Middle frontal gyrus (tissue), 1 donor: Measurements from ENCODE around the gene LPP.

Source experiments
- DNase-seq: peaks from one replicate; pipeline ENCODE4 v3.0.0-alpha.2; 2015; ENCODE audit warnings: low spot score; ENCODE audit errors: extremely low spot score

LPP gene

GRCh38 chr3:188196232-188196990 is 42.5 kb downstream of the LPP start:
- DNase-seq: no peak

GRCh38 chr3:188197388-188197847 is 43.5 kb downstream of the LPP start:
- no peak for DNase-seq

- DNase-seq: no peak
Measured at GRCh38 chr3:188198001-188198400, 44.0 kb downstream of the LPP start.

- DNase-seq: no peak
Measured at GRCh38 chr3:188198760-188199327, 44.9 kb downstream of the LPP start.

GRCh38 chr3:188199386-188199785 is 45.4 kb downstream of the LPP start:
- no peak for DNase-seq

GRCh38 chr3:188200481-188200880 is 46.5 kb downstream of the LPP start:
- DNase-seq: no peak

- no peak for DNase-seq
Measured at GRCh38 chr3:188202358-188203138, 48.6 kb downstream of the LPP start.

DNA sequence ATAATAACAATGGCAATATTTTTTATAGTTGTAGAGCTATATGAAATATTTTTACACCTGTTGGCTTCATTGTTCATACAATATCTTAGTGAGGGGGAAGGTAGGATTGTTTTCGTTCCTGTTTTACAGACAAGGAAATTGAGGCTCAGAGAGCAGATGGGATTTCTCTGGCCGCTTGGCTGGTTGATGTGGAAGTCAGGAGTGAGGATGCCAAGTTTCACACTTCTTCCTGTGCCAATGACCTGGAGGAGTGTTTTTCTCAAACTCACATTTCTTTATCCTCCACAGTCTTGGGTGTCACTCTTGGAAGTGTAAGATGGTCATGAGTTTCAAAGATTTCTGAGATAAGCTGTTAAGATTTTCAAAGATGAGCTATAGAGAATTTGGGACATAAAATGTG is 50.6 kb downstream of the LPP start:
- no peak for DNase-seq

DNA sequence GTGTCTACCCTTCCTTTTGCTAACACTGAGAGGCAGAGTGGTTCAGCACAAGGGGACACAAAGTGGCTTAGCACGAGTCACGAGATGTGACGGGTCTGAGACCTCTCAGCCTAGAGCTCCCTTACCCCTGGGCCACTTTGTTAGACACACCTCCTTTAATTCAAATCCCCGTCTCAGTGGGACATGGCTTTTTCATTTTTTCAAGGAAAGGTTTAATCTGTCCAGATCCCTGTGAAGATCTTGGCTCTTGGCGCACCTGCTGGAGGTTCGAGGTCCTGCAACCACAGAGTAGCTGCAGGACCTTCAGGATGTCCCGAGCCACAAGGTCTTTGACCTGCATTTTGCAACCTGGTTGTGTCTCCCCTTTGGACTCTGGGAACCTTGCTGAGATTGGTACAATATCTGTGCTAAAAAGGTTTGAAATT is 52.0 kb downstream of the LPP start:
- DNase-seq: no peak

GRCh38 chr3:188206787-188207186 is 52.8 kb downstream of the LPP start:
- DNase-seq: no peak

DNA sequence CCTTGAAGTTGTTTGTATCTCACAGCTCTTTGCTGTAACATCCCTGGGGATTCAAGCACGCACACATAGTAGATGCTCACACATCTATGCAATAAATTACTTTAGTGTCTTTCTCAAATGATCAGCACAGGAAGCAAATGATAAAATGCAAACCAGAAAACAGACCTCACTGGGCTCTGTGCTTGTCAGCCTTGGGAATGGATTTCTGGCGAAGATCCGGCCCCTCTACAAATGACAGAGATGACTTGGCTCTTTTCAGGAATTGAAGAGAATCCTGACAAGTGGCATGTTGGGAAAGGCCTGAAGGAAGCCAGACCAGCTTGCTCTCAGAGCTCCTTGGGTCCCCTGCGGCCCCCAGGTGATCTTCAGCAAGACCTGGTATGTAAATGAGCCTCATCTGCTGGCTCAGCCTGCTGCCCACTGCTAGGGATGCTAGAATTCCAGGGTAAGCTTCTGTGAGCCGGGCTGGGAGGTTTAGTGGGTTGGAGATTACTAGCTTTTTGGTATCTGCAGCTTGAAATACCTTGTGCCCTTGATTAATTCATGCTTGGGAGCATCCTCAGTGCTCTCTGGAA is 54.1 kb downstream of the LPP start:
- DNase-seq: no peak

DNA sequence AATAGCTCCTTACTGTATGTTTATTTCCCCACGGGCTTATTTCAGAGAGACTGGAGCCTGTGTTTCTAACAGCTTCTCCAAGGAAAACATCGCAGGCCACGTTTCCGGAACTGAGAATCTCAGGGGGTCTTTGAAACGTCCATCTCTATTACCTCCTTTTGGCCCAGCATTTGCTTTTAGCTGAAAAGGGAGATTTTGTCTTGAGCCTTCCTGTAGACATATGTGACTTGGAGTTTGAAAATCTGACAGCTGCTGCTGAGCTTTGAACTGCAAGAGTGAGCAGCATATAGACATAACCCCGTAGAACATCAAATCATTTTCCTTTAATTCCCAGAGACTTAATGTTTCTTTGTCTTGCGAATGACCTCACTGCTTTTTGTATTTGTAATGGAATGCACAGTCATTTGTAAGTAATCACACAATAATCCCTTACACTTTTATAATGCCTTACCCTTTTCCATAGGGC is 54.6 kb downstream of the LPP start:
- no peak for DNase-seq

DNA sequence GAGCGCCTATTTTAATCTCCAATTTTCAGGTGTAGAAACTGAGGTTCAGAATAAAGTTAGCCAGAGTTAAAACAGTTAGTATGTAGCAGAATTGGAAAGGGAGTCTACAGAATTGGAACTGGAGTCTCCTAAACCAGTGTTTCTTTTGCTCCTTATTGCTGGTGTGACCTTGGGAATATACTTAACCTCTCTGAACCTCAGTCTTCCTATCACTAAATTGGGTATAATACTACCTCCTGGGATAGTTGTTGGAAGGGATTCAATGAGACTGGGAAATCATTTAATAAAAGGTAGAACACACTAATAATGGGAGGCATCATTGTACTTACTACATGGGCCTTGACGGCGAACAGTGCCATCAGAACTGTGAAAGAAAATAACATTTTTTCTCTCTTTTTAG is 55.1 kb downstream of the LPP start:
- no peak for DNase-seq

- no peak for DNase-seq
Measured at GRCh38 chr3:188209740-188210139, 55.8 kb downstream of the LPP start.

GRCh38 chr3:188211476-188211875 is 57.5 kb downstream of the LPP start:
- DNase-seq: no peak

- DNase-seq: no peak
Measured at GRCh38 chr3:188212308-188212969, 58.5 kb downstream of the LPP start.

- no peak for DNase-seq
Measured at GRCh38 chr3:188214442-188214841, 60.5 kb downstream of the LPP start.

- no peak for DNase-seq
Measured at GRCh38 chr3:188215129-188215528, 61.2 kb downstream of the LPP start.

DNA sequence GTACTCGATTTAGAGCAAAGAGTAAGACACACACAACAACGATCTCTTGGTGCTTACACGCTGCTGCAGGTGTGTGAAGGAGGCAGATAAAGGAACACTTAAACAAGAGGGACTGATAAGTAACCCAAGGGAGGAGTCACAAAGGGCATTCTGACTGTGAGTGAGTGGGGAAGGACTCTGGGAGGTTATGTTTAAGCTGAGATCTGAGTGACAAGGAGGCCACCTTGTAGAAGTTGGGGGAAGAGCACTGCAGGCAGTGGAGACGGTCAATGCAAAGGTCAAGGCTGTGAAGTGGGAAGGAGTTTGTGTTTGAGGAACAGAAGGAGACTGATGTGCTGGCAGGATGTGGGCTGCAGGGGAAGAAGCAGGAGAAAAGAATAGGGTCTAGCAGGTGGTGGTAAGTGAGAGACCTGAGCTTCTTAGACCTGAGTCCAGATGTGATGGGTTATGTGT is 63.1 kb downstream of the LPP start:
- DNase-seq: no peak

GRCh38 chr3:188217726-188218125 is 63.8 kb downstream of the LPP start:
- DNase-seq: no peak

- no peak for DNase-seq
Measured at GRCh38 chr3:188218603-188219002, 64.6 kb downstream of the LPP start.
